Activated effector memory CD4-positive, alpha-beta T cell treated with Interleukin-2 at 50 U/mL for 16 hours (primary cell): ENCODE data around the gene URB2.
"Not testable (repeated sequence)": the region's sequence is repeated elsewhere in the genome, so short reads cannot be mapped to it uniquely, and the experiment has no call there.

Source experiments
- DNase-seq: peaks from one replicate; pipeline ENCODE4 v3.0.0-alpha.2; 2020

The URB2 gene

DNA sequence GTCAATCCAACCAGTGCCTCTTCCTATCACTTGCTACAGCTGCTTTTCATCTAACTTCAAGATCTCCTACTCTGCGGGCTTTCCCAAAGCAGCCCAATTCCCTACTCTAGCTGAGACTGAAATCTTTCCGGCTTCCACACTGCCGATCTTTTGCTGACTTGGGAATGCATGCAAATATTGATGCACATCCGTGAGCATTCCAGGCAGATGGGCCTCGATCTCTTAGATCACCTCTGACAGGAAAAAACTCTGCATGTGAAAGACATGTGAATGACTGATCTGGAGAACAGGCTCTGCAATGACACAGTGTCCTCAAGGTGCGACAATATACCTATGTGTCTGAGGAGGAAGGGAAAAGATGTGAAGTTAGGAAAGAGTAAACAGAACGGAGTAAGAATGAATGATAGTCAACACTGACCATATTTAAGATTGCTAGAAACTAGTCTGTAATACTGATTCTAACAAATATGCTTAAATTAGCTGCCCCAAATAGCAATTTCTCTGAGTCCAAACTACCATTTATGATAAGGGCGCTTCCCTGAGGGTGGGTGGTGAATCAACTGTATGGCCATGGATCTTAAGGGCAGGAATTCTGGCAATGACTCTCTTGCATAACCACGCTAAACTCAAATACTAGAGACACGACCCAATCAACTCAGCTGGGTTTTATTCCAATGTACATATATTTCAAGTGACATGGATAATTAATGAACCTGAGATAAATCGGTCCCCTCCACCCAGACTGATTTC is 8.5 kb upstream of the URB2 start:
- no peak for DNase-seq

DNA sequence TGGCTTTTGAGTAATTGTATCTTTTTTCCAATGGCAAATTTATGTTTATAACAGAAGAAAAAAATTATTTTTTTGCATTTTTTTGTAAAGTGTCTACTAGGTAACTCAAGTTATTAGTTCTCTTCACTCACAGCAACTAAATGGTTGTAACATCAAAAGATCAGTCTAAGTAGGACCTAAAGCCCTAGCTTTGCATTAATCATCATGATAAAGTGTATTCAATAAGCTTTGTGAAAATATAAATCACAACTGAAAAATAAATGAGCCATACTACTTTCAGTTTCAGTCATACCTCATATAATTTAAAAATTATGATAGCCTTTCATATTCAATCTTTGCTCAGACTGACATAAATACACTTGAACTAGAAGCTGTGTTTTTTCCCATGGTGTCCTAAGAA is 7.0 kb upstream of the URB2 start:
- no peak for DNase-seq

DNA sequence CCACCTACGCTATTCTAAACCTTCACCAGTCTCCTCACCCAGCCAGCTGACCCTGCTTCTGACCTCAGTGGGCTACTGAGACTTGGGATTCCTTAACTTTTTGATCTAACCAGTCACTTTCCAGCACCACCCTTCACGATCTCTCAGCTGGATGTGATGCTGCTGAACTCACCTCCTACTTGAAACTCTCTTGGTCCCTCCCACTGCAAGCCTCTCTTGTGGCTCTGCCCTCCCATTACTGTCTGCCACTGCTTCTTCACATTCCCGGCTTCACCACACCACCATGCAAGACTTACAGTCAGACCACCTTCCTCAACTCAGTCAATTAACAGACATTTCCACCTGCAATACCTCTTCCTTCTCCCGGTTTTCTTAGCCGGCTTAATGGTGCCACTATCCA is 6.4 kb upstream of the URB2 start:
- no peak for DNase-seq

DNA sequence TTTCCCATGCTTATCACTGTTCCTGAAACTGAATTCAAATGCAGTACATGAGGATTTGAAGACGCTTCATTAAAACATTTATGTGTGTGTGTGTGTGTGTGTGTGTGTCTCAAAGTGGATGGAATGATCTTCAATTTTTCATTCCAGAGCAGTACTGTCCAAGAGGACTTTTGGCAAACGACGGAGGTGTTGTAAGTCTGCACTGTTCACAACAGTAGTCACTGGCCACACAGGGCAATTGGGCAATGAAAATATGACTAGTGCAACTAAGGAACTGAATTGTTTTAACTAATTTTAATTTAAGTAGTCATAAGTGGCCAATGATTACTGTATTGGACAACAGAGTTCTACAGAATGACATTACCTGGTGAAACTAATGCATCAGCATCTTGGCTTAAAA is 5.2 kb upstream of the URB2 start:
- no peak for DNase-seq

DNA sequence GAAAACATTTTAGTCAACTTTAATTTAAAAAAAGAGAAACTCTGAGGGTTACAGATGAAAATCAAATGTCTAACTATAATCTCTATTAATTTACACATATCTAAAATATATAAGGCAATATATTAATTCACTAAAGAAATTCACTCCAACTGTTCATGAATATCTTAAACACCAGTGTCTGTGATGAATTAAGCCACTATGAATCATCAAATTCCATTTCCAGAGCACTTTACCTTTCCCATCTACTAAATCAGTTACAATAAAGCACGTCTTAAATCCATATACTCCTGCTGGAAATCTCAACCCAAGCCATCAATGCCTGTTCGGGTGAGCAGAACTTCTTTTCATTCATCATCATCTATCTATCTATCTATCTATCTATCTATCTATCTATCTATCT is 4.4 kb upstream of the URB2 start:
- DNase-seq, result no peak

DNA sequence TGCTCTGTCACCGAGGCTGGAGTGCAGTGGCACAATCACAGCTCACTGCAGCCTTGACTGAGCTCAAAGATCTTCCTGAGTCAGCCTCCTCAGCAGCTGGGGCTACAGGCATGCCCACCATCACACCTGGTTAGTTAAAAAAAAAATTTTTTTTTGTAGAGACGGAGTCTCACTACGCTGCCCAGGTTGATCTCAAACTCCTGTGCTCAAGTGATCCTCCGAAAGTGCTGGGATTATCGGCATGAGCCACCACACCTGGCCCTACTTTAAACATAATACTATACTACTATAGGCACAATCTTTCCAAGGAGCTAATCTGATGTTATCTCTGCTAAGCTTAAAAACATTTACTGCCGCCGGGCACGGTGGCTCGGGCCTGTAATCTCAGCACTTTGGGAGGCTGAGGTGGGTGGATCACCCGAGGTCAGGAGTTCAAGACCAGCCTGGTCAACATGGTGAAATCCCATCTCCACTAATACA is 3.4 kb upstream of the URB2 start:
- not testable (repeated sequence) for DNase-seq

DNA sequence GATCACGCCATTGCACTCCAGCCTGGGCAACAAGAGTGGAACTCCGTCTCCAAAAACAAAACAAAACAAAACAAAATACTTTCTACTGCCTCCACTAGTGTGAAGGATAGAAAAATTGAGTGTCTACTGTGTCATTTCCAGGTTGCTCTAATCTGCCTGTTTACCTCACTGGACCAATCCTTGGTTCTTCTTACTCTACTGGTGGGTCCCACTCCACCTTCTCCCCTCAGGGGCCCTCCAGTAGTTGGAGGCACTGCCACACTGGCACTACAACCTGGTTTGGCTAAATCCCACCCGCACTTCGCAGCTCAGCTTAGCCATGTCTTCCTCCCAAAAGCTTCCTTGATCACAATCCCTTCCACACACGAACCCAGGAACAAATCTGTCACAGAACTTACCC is 2.8 kb upstream of the URB2 start:
- no peak for DNase-seq

DNA sequence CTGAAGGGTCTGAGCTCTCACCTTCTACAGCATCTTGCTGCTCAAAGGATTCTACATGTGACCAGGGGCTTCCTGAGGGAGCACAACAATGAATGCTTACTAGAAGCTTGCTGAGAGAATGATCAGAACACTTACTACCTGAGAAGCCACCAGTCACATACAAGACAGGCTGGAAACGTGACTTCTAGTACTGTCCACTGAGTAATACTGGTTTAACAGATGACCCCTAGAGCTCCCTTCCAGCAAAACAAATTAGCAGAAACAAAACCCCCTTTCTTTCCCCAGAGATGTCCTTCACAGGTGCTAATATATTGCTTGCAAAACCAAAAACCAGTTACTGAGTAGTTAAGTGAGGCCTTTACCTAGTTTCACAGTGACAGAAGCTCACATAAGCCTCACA is 2.2 kb upstream of the URB2 start:
- DNase-seq, result no peak

DNA sequence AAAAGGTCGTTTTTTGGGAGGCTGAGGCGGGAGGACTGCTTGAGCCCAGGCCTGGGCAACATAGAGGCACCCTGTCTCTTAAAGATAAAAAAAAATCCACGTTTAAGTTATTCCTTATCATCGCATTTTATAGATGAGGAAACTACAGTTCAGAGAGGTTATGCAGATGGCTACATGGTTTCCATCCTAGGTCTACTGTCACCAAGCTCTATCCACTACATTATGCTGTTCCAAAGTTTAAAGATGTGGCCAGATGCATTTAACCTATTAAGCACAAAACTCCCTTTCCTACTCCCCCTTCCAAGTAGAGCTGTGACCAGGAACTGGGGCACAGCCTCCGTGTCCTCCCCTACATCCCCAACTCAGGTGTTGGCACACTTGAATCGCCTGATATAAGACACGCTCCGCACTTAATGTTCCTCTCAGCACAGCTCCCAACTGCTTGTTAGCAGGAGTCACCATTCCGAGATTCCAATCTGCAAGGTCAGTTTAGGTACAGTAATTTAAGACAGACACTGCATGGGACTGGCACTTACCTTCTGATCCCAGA is 1.5 kb upstream of the URB2 start:
- DNase-seq, result no peak

DNA sequence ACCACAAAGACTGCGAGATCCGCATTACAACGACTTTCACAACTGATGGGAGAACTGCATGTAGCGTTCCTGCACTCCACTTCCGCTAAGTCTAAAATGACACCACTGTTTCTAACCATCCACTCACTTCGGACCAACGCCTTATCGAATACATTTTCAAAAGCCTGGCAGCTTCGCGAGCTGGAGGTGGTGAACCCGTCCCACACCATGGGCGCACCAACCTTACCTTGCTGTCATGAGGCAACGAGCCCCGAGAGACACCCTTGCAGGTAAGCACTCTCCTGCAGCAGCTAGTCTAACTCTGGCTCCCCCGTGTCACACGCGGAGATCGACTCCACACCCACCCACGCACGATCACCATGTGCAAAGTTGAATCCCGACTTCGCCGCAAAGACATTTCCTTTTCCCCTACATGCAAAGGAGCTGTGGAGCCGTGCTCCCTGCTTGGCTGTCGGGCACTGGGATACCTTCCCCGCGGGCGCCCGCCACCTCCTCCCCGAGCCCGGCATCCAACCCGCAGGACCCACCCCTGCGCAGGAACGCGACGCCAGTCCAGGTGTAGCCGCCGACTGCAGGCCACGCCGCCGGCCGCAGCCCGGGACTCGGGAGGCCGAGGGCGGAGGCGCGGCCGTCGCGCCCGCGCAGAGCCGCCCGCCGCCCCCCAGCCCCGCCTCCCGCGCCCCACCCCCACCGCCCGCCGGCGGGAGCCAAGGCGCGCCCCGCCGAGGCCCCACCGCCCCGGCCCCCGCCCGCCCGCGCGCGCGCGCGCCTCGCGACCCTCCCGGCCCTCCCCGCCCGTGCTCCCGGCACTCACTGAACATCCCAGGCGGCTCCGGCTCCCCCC is 754 bp upstream of the URB2 start:
- DNase-seq, result peak; percentile 29

DNA sequence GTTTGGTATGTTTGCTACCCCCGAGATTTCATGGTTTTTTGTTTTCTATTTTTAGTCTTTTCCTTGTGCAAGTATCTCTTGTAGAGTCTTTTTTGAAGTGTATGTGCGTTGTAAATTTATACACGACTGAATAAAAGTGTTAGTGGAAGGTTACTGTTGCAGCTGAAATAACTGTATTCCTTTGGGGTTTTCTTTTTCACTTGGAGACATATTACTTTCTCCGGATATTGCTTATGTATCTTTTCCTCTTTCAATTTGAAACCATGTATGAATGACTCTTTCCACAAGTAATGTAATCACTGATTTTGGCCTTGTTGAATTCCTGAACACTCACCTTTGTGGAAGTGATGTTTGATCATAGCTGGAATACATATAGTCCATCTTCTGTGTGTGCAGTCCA is 956 bp downstream of the URB2 start:
- DNase-seq, result no peak

DNA sequence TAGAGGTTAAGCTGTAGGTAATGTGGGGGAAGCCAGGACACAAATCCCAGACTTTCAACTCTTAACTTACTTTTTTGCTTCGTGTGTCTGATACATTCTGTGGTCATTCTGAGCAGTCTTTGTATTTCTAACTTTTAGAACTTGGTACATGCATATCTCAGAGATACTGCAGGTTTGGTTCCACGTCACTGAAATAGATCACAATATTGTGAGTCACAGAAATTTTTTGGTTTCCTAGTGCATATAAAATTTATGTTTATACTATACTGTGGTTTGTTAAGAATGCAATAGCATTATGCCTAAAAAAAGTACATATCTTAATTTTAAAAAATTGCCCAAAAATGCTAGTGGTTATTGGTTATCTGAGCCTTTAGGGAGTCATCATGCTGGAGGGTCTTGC is 3.2 kb downstream of the URB2 start:
- no peak for DNase-seq

DNA sequence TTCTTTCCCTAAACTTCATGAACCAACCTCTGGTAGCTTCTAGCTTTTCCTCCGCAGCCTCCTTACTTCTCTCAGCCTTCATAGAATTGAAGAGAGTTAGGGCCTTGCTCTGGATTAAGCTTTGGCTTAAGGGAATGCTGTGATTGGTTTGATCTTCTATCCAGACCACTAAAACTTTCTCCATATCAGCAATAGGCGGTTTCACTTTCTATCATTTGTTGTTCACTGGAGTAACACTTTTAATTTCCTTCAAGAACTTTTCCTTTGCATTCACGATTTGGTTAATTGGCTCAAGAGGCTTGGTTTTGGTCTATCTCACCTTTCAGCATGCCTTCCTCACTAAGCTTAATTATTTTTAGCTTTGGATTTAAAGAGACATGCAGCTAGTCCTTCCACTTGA is 5.1 kb downstream of the URB2 start:
- no peak for DNase-seq

DNA sequence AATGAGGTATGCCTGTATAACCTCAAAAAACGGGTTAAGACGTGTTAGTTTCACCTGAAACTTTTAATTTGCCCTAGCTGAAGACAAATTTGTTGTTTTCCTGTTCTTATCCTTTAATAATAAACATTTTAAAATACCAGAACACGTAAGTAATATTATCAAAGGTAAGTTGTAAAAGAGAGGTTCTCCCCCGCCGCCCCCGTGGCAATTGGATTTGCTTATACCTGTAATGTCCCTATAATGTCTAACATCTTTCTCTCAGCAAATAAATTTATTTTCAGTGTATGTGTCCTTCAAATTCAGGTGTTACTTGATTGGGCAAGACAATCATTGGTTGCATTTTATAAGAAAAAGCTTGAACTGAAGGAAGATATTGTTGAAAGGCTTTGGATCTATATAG is 5.9 kb downstream of the URB2 start:
- DNase-seq, result no peak

DNA sequence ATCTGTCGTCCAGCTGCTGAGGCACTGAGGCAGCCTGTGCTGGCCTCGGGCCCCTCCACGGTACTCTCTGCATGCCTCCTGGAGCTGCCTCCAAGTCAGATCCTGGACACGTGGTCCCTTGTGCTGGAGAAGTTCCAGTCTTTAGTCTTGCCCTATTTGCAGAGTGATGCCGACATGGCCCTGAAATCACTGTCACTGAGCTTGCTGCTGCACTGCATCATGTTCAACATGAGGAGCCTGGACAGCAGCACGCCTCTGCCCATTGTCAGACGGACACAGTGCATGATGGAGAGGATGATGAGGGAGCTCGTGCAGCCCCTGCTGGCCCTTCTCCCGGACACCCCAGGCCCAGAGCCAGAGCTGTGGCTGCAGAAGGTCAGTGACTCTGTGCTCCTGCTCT is 10.0 kb downstream of the URB2 start:
- no peak for DNase-seq

DNA sequence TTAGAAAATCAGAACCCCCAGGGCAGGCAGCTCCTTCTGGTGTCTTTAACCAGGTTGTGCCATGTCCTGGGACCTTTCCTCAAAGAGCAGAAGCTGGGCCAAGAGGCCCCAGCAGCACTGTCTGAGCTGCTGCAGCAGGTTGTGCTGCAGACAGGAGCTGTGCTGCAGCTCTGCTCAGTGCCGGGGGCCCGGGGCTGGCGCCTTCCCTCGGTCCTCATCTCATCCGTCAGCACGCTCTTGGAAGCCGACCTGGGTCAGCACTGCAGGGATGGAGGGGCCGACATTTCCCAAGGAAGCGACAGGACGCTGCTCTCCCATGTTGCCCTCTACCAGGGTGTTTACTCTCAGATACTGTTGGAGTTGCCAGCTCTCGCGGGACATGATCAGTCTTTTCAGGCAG is 11.7 kb downstream of the URB2 start:
- DNase-seq, result no peak

DNA sequence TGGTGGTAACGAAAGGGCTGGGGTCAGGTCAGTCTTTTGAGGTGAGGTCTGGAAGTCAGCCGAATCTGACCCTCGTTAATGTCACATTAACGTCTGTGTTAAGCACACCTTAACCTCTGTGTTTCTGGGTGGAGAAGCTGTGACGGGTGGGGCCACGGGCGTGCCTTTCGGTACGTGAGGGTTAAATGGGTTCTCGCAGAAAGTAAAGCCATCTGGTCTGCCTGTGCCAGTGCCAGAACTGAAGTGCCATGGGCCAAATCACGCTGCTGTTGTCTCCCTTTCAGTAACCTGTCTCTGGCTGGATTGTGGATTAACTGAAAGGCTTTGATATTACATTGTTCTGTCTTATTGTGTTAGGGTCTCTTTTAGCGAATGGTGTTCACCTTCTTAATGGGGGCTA is 14.4 kb downstream of the URB2 start:
- DNase-seq, result no peak

DNA sequence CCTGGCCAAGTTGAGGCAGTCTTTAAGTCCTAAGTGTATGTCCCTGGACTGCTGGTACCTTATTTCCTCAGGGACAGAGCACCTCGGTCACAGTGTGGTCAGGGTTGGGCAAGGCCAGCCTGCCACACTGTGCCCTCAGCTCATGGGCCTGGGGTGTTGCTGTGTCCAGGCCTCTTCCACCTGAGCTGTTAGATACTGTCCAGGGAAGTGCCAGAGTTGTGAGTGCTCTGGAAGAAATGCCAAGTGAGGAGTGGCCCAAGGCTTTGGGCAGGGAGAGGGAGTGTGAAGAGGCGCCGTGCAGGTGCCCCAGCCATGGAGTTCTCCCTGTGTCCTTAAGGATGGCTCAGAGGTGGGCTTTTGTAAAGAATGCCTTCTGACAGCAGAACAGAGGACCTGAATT is 15.3 kb downstream of the URB2 start:
- no peak for DNase-seq

DNA sequence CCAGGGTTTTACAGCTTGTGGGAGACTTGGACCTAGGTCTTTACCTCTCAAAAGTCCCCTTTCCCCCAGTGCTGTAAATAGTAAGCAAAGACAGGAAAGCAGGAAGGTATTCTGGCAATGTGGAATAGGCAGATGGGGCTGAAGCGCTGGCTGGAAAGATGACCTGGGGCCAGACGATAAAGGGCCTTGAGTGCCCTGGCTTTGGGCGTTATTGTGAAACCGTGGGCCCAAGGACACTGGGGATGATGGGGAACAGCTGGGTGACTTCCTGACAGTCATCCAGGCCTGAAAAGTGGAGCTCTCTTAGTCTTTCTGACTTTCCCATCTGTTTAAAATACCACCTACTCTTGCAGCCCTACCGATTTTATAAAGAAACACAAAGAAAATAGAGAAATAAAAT is 16.3 kb downstream of the URB2 start:
- DNase-seq, result no peak

DNA sequence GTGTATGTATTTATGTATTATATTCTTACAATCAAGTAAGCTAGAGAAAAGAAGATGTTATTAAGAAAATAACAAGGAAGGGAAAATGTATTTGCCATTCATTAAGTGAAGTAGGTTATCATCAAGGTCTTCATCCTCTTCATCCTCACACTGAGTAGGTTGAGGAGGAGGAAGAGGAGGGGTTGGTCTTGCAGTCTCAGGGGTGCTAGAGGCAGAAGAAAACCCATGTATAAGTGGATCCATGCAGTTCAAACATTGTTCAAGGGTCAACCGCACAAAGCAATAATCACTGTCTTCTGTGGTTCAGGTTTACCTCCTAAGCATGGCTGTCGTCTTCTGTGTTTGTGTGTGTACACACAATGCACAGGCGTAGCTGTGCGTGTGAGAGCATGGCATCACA is 16.9 kb downstream of the URB2 start:
- DNase-seq, result no peak

DNA sequence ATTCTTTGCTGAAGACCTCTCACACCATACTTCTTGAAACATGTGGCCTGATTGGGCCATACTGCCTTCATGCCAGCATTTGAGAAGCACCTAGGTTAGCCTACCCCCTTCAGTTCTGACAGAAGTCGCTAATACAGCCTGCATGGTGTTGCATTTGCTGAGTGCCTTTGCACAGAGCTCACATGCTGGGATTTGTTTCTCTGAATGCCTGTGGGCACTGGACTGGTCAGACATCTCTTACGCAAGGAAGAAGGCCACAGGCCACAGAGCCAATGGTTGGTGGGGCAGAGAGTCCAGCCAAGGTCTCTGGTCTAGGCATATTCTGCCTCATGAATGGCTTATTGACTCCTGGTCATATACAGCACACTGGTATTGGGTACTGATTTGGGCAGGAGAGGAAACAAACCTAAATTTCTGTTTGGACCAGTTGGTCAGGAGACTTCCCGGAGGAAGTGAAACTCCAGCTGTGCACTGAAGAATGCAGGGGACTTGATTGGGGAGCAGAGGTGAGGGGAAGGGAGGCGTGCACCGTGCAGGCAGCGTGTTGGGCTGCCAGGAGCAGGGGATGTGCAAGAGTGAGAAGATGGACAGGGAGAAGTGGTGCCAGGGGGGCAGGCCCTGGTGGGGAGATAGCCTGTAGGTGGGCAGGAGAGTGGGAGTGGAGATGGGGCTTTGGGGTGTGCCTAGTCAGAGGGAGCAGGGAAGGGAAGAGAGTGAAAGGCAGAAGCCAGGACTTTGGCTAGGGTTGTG is 18.1 kb downstream of the URB2 start:
- no peak for DNase-seq

DNA sequence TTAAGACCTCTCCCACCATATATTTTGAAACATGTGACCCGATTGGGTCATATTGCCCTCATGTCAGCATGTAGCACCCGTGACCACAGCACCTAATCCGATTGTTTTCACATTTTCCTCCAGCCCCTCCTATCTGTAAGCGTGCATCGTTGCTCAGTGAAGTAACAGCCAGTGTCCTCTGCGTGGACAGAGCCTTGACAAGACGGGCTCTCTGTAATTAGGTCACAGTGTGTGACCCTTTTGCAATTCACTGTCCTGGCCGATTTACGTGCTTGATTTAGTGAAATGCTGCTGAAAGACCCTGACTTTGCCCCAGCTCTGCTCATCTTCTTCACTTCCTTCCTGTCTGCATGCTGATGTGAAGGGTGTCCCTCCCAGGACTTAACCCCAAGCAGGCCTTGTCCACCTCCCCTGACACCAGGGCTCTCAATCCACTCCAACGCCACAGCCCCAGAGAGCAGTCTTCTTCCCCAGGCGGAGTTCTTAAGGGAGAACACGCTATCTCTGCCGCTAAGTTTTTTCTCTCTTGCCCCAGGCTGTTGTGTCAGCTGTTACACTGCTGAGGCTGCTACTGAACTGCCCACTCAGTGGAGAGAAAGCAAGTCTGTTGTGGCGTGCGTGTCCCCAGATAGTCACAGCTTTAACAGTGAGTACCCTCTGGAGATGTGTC is 19.4 kb downstream of the URB2 start:
- DNase-seq, result no peak

DNA sequence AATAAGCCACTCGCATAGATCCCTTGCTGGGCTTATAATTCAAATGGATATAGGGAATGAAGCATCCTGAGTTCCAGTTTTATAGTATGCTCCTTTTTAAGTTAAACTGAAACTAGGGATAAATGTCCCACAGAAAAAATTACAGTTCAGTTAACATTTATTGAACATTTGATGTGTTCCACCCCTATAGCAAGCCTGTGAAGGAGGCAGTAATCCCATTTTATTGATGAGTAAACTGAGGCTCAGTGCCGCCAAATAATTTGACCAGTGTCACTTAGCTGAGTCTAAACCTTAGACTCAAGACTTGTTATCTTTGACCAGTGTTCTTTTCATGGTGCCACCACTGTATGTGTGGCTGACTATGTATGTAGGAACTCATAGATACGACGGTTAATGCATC is 22.4 kb downstream of the URB2 start:
- no peak for DNase-seq
